Measurements from ENCODE around the gene SEC14L1.

The SEC14L1 gene

DNA sequence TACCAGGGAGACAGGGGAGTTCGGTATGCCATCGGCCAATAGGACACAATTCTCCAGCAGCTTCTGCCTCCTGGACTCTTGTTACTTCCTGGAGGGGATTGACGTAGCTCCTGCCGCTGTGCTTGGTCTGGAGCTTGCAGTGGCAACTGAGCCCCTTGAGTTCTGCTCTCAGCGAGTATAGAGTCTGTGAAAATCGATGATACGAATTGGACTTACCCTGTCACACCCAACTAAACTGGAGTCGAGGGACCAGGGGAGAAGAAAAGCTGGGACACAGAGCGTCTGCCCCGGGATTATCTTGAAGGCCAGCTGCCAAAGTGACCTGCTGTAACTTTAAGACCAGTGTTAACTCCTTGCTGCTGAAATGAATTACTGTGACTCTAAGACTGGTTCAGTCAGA lies 22.2 kb downstream of the SEC14L1 start:
- DNase-seq (ENCODE audit: low read depth in 2 of 2) = no peak

DNA sequence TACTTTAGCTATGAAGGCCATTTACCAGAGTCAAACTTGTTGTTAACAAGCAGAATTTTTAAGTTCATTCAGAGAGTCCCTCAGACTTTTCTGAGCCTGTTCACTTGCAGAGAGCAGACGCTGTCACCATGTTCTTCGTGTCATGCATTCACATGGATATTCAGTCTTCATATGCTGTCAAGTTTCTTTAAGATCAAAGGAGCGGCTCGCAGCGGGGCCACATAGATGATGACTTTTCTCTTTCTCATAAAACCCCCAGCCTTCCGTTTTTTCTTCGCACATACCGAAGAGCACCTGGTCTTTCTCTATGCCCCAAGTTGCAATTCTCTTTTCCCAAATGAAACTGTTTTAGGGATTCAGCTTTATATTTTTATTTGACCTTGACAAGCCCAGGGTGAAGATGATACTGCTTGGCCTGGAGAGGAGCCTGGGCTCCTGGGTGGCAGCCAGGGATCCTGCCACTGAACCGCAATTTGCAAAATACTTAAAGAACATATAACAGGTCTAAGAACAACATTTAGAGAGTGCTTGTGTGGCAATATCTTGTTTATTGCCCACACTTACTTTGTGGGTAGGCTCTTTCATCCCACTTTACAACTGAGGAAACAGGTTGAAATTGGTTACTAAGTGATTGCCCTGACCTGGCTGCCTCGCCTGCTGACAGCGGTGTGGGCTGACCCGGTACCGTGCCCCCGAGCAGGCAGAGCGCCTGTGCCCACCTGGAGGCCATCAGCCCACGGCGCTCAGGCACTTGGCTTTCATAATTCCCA lies 22.9 kb downstream of the SEC14L1 start:
- no peak for DNase-seq (ENCODE audit: low read depth in 2 of 2)

DNA sequence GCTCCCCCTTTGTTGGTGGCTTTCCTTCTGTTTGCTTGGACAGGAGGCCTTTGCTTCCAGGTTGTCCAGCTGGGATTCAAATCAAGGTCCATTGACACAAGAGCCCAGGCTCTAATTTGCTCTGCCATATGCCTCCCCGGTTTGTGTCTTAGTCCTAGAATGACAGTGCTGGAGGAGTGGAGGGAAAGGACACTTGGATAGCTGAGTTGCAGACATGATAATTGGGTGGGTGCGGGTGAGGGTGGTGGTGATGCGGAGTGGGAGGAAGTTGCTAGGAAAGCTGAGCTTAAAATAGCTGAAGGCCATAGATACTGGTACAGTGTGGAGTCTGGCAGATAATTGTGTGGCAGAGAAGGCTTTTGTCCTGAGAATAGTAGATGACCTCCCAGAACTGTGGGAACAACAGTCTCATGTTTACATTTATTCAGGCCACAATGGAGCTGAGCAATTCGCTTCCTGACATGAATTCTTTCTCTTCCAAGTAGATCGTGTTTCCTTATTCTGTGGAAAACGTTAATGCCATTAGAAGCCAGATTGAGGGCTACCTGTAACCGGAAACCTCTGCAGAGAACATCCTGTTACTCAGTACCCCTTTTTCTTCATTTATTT lies 23.8 kb downstream of the SEC14L1 start:
- no peak for DNase-seq (ENCODE audit: low read depth in 2 of 2)

DNA sequence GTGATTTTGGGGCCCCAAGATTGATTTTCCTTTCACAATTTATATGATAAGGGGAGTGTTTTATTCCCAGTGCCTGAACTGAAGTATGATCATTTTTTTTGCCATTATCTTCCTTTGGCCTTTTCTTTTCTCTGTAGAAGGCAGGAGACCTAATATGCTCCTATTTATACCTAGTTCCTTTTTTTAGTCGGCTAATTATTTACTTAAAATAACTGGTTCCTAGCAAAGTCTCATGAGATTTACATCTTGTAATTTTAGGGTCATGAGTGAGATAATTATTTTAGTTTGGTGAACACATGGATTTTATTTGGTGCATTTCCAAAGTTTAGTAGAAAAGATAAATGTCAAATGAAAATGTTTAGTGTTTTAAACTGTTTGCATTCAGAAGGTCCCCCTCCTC lies 24.8 kb downstream of the SEC14L1 start:
- DNase-seq (ENCODE audit: low read depth in 2 of 2) = no peak

DNA sequence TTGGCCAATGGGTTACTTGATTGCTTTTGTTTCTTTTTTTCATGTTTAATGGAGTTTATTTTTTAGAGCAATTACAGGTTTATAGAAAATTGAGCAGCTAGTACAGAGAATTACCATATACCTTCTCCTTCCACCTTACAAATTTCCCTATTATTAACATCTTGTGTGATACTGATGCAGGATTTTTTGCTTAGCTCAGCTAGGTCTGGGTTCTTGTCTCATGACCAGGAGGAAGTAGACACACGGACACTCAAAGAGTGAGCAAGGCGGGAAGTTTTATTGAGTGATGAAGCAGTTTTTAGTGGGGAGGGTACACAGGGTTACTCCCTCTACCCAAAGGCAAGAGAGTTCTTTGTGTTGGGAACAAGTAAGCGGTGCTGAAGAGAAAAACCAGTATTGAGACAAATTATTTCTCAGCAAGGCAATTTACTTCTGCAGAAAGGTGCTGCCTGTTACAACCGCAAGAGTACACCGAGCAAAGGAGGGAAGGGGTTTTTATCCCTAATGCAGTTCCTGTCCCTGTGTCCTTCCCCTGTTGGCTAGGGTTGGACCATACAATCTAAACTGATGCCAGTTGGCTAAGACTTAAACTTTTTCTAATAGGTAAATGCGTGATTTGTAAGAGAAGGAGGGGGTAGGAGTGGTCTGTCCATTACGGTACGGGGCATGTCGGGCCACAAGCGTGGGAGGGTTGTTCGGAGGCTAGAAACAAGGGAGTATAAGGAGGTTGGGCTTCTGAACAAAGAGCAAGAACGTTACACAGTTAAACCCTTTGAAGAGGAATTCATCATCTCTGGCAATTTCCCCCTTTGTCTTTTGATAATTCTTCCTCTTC lies 26.9 kb downstream of the SEC14L1 start:
- DNase-seq (ENCODE audit: low read depth in 2 of 2) = no peak

DNA sequence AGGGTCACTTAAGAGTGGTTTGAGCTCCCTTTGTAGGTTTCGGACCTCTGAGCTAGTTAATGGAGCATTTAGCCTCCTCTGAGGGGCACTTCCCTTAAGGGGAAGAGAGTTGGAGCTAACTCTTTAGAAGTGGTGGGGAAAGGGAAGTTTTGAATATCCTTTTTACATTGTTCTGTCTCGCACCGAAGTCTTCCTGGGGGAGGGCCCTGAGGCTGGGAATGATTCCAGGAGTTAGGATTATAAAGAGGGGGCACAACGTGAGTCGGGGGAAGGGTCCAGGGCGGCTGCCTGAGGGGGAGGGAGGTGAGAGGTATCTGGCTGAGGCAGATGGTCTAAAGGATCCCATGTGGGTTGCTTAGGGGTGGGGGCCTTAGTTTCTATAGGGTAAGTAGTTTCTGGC lies 32.3 kb downstream of the SEC14L1 start:
- no peak for DNase-seq (ENCODE audit: low read depth in 2 of 2)

DNA sequence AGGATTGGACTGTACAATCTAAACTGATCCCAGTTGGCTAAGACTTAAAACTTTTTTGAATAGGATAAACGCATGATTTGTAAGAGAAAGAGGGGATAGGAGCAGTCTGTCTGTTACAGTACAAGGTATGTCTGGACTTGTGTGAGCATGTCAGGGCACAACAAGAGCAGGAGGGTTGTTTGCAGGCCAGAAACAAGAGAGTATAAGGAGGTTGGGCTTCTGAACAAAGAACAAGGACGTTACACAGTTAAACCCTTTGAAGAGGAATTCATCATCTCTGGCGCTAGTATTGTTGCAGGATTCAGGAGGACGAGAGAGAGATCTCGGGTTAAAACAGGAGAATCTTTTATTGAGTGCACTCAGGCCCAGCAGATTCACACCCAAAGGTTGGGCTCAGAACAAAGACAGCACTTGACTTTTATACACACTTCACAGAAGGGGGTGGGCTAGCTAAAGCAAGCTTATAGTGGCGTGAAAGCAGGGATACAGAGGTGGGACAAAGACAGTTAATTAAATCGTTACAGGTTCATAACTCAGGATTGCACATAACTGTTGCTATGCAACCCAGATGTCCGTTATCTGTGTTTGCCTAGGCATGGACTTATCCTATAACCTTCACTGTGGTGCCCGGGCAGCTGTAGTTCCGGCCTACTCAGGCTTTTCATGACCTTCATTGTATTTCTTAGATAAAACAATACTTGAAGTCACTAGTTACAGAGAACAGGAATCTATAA lies 34.3 kb downstream of the SEC14L1 start:
- DNase-seq (ENCODE audit: low read depth in 2 of 2) = no peak

DNA sequence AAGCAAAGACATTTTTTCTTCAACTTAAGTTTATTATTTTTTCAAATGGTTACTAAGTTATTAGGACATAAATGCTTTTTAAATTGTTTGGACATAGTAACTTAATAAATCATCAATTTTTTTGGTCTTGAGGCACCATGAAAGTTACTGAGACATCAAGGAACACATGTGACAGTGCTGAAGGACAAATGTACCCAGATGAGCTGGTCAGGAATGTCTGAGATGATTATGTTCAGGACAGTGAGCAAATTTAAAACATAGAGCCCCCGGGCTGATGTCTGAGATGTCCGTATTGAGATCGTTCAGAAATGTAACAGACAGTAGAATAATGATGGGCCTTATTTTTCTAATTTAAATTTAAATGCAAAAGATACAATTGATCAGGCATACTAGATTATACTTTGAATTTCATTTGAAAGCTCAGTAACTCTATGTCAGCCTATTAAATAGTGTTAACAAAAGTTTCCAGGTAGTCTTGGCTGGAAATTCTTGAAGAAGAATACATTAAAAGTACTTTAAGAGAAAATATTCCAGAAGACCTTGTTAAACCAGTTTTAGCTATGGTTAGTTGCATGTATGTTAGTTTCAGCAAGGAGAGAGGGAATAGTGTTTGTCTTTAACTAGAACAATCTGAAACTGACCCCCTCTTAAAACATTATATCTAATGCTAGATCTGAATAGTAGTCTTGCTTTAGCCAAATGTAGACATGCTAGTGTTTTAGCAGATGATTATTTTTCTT lies 36.4 kb downstream of the SEC14L1 start:
- DNase-seq (ENCODE audit: low read depth in 2 of 2) = no peak

DNA sequence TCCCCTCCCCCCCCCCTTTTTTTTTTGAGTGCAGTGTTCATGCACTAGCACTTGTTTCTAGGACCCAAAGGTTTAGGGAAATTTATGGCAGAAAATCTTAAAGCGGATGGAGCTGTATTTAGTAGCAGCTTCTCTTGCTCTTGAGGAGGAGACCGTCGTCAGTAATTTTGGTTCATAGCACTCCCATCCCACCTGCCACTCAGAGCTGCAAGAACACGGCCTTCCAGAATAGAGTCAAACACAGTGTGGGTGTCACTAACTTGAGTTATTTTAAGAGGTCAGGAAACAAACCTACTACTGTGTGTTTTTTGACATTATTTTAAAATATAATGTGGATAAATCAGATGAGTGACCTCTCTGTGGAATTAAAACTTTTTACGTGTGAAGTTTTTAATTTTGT lies 37.3 kb downstream of the SEC14L1 start:
- DNase-seq (ENCODE audit: low read depth in 2 of 2) = no peak

DNA sequence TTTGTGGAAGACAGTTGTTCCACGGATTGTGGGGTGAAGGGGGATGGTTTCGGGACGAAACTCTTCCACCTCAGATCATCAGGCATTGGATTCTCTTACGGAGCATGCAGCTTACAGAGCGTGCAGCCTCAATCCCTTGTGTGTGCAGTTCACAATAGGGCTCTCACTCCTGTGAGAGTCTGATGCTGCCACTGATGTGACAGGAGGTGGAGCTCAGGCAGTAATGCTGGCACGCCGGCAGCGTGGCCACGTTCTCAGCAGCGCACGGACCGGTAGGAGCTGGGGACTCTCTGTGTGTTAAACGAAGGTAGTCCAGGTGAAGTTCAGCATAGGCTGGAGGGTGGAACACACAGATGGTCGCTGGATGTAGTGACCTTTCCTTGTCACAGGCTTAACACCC lies 37.8 kb downstream of the SEC14L1 start:
- DNase-seq (ENCODE audit: low read depth in 2 of 2) = no peak

DNA sequence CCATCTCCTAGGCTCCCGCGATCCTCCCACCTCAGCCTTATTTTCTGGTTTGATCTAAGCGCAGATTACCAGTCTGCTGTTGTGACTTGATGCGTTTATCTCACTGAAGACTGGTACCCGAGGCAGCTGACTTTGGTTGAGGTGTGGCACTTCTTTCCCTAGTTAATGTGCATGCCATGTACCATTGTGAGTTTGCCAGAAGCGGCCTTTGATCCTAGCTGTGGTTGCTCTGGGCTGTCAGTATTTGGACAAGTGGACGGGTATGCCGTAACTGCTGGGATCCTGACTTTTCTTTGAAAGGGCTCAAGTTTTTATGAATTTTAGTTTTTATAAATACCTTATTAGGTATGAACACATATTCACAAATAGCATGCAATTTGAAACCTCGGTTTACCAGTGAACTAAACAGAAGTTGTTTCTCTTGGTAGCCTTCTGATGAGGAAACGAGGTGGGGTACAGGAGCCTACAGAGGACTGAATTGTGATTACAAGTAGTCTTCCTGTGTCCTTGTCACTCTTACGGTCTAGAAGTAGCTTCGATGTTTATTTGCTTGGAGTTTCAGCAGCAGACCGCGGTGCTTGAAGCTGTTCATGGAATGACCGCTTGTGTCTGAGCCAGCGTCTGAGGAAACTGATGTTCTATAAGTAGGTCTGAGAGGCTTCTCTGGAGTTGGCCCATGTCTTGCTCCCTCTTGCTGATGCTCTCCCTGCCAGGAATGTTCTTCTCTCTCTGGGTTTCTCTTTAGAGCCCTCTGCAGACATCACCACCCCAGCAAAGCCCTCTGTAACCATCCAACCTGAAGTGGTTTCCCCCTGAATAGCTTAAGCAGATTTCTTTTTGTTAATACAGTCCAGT lies 40.0 kb downstream of the SEC14L1 start:
- no peak for DNase-seq (ENCODE audit: low read depth in 2 of 2)

DNA sequence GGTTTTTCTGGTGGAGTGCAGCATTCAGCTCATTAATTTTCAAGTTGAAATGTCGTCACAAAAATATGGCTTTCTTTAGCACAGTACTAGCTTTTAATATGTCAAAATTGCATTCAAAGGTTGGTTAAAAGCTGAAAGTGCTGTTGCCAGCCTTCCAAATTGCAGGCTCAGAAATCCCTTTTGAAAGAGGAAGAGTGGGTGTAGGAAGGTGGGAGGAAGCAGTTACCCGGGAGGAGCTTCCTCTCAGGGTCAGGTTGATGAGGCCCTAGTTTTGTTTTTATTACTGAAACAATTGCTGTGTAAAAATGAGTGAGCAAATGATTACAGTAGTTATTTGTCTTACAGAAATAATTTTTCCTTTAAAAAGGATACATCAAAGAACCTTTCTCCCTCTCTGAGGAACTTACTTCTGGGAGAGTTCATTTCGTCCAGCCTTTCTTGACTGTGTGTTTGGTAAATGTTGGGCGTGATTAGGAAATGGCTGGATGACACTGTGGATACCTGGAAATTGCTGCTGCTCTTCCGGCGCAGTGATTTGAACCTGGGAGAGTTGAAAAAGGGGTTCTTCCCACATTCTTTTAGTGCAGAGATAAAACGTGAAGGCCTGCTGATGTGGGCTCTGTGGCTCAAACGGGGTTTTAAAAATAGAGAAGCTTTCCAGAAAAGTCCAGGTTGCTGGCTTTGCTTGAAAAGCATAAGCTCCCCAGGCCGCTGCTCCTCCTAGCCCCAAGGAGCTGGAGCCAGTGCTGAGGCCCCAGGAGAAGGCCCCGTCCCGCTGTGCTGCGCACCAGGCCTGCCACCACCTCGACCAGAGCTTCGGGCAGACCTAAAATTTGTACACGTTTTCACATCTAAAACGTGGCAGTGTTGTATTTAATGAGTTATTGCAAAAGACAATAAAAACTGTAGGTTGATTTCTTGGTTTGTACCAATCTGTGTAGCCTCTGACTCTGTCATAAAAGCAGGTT lies 41.7 kb downstream of the SEC14L1 start:
- DNase-seq (ENCODE audit: low read depth in 2 of 2) = no peak

DNA sequence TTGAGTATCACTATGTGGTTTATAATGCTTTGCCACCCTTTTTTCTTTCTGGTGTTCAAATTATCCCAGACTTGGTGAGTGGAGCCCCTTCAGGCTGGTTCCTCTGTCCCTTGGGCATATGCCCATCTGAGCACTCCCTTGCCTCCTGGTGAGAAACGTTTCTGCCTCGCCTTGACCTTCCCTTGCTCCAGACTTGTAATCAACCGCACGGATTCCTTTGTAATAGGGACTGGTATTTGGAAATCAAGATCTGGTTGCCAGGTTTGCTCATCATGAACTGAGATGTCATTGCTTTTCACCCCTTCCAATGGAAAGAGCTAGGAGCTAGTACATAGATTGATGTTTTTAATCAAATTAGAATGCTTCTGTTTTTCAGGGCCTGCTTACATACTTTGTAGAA lies 43.7 kb downstream of the SEC14L1 start:
- DNase-seq (ENCODE audit: low read depth in 2 of 2) = no peak

DNA sequence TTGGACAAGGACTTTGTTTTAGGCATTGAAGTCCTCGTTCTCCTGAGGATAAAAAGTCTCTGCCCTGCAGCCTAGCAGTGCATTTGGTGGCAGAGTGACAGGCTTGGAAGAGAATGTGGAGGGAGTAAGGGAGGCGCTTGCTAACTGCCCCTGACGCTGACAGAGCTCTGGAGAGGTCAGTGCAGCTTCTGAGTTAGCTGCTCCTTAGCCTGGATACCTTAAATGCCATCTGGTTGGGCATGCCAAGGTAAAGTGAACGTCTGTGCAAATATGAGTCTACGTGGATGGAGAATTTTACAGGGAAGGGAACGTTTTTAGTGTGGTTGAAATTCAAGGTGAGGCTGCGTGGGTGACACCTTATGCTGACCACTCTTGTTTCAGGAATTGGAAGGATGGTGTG lies 44.4 kb downstream of the SEC14L1 start:
- no peak for DNase-seq (ENCODE audit: low read depth in 2 of 2)

DNA sequence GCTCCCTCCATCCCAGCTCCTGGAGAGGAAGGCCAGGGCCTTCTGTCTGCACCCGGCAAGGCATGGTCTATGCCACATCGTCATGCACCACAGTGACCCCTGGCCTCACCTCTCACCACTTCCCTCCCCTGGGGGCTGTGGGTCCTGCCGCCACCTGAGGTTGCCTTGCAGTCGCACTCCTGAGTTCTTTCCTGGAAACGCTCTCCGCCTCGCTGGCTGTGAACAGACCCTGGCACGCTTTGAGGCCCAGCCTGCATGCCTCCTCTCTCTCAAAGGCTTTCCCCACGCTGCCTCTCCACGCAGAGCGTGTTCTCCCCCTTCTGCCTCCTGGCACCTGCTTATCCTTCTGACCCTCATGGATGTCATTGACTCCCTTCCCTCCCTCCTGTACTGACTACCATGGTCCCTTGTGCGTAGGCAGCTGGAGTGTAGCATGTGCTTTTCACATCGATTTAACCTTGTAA lies 45.4 kb downstream of the SEC14L1 start:
- no peak for DNase-seq (ENCODE audit: low read depth in 2 of 2)

DNA sequence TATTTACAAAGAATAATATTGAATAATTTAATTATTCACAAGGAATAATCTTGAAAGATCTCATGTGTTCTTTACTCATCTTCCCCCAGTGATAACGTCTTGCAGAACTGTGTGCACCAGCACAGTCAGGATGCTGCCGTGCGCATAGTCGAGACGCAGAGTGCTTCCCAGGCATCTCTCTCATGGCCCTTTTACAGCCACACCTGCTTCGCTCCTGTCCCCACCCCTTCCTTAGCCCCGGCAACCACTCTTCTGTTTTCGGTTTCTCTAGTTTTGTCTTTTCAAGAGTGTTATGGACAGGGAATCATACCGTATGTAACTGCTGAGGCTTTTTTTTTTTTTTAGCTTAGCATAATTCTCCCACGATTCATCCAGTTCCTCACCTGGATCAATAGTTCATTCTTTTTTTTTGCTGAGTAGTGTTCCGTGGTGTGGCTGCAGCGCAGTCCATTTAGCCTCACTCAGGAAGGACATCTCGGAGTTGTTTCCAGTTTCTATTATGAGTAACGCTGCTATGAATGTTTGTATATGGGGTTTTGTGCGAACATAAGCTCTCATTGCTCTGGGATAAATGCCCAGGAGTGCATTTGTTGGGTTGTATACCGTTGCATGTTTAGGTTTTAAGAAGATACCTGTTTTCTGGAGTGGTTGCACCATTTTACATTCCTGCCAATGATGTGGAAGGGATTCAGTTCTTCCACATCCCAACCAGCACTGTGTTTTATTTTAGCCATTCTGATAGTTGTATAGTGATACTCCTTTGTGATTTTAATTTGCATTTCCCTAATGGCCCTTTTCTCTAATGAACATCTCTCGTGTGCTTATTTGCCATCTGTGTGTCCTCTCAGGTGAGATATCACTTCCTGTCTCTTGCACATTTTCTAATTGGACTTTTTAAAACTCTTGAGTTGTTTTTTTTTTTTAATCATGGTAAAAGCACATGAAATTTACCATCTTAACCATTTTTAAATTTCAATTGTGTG lies 47.6 kb downstream of the SEC14L1 start:
- no peak for DNase-seq (ENCODE audit: low read depth in 2 of 2)

DNA sequence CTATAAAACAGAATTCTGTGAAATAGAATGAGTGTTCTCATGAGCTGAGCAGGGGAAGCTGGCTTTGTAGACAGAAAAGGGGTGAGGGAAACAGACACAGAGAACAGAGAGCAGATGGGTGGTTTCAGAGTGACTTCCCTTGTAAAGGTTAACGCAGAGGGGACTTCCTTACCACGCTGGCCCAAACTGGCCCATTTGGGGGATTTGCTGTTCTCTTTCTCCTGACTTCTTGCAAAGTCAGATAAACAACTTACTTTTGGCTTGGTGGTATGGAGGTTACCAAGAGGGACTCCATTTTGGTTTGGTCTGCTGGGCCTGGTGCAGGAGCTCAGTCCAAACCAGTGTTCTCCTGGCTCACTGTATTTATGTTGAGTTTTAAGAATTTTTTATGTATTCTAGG lies 48.4 kb downstream of the SEC14L1 start:
- DNase-seq (ENCODE audit: low read depth in 2 of 2) = no peak

DNA sequence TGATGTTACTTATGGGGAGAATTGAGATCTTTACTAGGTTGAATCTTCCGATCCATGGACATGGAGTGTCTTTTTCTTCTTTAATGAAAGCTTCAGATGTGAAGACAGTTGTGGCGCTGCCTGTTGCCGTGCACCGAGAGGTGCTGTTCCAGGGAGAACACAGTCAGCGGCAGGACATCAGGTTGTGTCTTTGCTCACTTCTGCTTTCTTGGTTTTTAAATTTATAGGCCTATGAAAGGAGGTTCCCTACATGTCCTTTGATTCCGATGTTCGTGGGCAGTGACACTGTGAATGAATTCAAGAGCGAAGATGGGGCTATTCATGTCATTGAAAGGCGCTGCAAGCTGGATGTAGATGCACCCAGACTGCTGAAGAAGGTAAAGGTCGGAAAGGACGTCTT lies 49.8 kb downstream of the SEC14L1 start:
- no peak for DNase-seq (ENCODE audit: low read depth in 2 of 2)

All from stimulated activated CD8-positive, alpha-beta memory T cell treated with anti-CD3 and anti-CD28 coated beads, Interleukin-15, amount 100 ng/mL, for 4 hours (primary cell).